MM.1S (cell line): ENCODE data around the gene PACRG.

Experiments used
- EZH2 ChIP-seq: fragments of 300-600 bp; sonication (generic); optimal IDR thresholded peaks from 2 replicates; pipeline ENCODE3; 2017; ENCODE audit warnings: low read depth, mild to moderate bottlenecking, antibody characterized with exemption, low read length, mixed read lengths
- TF ChIP-seq, protein P1 (sequence below): fragments of 300-600 bp; sonication (generic); IDR thresholded peaks from 2 replicates; pipeline ENCODE4 v1.5.1; 2016; ENCODE audit warnings: antibody characterized with exemption, low read length, mixed read lengths

DNA sequence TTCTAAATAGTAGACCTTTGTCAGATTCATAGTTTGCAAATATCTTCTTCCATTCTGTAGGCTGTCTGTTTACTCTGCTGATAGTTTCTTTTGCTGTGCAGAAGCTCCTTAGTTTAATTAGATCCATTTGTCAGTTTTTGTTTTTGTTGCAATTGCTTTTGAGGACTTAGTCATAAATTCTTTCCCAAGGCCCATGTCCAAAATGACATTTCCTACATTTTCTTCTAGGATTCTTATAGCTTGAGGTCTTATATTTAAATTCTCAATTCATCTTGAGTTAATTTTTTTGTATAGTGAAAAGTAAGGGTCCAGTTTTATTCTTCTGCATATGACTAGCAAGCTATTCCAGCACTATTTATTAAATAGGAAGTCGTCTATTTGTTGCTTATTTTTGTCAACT, 287.0 kb downstream of the PACRG start:
- TF ChIP-seq, protein P1, sequence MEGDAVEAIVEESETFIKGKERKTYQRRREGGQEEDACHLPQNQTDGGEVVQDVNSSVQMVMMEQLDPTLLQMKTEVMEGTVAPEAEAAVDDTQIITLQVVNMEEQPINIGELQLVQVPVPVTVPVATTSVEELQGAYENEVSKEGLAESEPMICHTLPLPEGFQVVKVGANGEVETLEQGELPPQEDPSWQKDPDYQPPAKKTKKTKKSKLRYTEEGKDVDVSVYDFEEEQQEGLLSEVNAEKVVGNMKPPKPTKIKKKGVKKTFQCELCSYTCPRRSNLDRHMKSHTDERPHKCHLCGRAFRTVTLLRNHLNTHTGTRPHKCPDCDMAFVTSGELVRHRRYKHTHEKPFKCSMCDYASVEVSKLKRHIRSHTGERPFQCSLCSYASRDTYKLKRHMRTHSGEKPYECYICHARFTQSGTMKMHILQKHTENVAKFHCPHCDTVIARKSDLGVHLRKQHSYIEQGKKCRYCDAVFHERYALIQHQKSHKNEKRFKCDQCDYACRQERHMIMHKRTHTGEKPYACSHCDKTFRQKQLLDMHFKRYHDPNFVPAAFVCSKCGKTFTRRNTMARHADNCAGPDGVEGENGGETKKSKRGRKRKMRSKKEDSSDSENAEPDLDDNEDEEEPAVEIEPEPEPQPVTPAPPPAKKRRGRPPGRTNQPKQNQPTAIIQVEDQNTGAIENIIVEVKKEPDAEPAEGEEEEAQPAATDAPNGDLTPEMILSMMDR: no peak
- no peak for TF ChIP-seq EZH2
